GM21717 (cell line): ENCODE results near the gene NEDD8.
"Not testable (repeated sequence)": the region's sequence is repeated elsewhere in the genome, so short reads cannot be mapped to it uniquely, and the experiment has no call there.

Experiments
- ATAC-seq: cut with Tn5 transposase; IDR thresholded peaks from one replicate; pipeline ENCODE4 v1.9.1; 2021; ENCODE audit warnings: mild to moderate bottlenecking, moderate library complexity; ENCODE audit not compliant: unreplicated experiment

NEDD8 gene

DNA sequence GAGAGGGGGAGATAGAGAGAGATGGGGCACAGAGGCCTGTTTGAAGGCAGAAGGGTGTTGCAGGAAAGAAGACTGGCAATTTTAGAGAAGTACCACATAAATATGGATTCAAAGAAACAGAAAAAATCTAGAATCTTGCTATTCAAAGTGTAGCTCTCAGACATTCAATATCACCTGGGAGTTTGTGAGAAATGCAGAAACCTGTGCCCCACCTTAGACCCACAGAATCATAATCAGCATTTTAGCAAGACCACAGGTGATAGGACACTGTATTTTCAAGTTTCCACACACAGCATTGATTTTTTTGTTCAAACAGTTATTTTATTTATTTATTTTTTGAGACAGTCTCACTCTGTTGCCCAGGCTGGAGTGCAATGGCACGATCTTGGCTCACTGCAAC, 3.3 kb downstream of the NEDD8 start:
- no peak for ATAC-seq

DNA sequence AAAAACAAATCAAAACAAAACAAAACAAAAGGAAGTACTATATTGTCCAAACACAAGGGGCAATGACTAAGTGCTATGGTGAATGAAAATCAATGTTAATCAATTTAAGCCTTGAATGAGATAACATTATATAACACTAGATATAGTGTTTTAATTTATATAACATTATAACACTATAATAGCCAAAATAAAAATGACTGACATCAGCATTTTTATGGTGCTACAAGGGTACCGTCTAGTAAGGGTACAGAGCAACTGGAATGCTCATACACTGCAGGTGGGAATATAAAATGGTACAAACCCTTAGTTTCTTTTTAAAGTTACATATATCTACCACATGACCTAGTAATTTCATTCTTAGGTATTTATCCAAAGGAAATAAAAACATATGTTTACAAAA, 5.7 kb downstream of the NEDD8 start:
- no peak for ATAC-seq

DNA sequence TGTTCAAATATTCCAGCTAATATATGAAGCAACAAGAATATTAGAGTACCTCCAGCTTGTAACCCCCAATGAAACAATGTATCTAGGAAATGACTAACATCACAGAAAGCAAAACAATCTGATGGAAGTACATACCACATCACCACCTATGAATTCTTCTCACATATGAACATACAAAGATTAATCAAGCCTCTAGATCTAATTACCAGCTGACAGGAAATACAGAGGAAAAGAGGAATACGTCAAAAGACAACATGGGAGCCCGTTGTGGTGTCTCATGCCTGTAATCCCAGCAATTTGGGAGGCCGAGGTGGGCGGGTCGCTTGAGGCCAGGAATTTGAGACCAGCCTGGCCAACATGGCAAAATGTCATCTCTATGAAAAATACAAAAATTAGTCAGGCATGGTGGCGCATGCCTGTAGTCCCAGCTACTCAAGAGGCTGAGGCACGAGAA, 7.5 kb downstream of the NEDD8 start:
- ATAC-seq, result no peak

DNA sequence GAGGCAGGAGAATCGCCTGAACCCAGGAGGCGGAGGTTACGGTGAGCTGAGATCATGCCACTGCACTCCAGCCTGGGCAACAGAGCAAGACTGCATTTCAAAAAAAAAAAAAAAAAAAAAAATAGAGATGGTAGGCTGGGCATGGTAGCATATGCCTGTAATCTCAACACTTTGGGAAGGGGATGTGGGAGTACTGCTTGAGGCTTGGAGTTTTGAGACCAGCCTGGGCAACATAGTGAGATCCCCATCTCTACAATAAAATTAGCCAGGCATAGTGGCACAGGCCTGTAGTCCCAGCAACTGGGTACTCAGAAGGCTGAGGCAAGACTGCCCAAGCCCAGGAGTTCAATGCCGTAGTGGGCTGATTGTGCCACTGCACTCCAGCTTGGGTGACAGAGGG, 9.2 kb downstream of the NEDD8 start:
- ATAC-seq, result not testable (repeated sequence)

DNA sequence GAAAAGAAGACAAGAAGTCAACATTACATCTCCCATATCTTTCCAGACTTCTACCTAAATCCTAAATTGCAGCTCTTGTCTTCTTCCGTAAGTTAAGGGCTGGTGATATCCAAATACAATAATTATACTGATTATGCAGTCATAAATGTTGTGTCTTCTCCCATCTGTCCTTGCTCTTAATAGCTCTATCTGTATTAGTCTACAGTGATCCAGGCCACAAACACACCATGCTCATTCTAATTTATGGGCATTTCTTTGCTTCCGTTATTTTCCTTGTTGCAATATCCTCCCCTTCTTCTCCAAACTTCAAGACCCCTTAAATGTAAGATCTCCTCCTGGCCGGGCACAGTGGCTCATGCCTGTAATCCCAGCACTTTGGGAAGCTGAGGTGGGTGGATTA, 12.6 kb downstream of the NEDD8 start:
- no peak for ATAC-seq

DNA sequence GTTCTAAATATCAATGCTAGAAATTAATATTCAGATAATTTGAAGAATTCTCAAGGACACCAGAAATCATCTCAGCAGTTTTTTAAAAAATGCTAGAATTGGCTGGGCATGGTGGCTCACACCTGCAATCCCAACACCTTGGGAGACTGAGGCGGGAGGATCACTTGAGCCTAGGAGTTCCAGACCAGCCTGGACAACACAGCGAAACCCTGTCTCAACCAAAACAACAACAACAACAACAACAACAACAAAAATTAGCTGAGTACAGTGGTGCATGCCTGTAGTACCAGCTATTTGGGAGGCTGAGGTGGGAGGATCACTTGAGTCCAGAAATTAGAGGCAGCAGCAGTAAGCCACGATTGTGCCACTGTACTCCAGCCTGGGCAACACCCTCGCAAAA, 13.1 kb downstream of the NEDD8 start:
- ATAC-seq, result no peak

DNA sequence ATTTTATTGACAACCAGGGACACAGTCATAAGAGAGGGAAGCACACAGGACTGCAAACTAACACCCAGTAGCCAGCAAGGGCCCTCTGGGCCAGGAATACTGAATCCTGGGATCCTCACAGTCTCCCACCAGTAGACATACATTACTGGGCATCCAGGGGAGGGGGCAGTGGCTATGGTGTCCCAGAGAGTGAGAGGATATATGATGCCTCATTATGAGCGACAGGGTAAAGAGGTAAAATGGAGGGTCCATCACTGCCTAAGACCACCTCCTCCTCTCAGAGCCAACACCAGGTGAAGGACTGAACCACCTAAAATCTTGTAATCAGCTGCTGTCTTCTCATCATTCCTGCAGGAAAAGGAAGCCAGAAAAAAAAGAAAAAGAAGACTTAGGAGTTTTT, 15.3 kb downstream of the NEDD8 start:
- ATAC-seq, result not testable (repeated sequence)

DNA sequence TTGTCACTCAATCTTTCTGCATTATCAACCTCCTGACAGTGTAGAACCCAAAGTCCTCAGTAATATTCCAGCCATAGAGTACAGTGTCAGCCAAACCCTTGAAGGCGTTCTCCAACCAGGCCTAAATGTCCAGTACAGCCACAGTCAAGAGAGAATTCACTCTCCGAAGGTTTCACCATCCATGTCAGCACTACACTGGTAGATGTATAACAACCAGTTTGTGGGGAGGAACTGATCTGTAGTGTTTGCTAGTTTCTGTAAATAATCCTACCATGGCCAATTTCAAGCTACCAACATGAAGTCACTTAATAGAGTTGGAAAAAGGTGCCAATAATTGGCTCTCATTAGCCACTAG, 15.8 kb downstream of the NEDD8 start:
- no peak for ATAC-seq

DNA sequence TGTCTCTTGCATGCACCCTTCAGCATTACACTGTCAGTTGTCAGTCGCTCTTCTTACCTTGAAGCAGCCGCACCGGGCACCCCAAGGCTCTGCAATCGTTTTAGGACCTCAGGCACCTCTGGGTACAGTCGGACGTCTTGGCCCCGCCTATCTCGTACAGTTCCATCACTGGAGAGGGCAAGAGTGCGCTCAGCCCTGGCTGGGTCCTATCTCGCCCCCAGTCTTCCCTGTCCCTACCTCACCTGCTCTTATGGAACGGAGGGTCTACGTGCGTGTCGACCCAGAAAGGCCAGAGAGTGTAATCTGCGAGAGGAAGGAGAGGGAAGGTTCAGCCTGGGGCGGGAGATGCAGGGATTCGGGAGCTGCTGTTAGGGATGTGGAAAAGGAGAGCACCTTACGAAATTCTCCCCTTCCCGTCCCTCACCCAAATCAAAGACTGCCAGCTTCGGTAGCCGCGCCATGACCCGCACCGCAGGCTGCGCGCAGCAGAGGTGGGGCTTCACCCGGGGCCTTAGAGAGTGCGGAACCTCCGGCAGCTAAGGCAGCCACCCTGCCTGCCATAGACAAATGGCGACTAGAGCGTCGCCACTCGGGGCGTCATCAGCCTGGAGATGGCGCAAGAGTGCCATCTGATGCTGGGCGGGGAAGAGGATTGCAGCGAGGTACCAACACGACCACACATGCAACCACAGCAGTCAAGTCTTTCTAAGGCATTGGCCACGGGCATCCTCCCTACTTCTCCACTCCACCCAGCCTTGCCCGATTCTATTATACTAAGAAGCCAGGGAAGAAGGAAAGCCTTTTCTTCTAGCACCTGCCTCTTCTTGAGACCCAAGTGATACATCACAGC, 16.4 kb downstream of the NEDD8 start, which contains the start of gene MDP1:
Gene MDP1, minus strand, starts transcription at position 572 of the 850 bp plus-strand sequence. Its CDS starts 111 bp downstream, at position 461.
- ATAC-seq, result peak; percentile 60

DNA sequence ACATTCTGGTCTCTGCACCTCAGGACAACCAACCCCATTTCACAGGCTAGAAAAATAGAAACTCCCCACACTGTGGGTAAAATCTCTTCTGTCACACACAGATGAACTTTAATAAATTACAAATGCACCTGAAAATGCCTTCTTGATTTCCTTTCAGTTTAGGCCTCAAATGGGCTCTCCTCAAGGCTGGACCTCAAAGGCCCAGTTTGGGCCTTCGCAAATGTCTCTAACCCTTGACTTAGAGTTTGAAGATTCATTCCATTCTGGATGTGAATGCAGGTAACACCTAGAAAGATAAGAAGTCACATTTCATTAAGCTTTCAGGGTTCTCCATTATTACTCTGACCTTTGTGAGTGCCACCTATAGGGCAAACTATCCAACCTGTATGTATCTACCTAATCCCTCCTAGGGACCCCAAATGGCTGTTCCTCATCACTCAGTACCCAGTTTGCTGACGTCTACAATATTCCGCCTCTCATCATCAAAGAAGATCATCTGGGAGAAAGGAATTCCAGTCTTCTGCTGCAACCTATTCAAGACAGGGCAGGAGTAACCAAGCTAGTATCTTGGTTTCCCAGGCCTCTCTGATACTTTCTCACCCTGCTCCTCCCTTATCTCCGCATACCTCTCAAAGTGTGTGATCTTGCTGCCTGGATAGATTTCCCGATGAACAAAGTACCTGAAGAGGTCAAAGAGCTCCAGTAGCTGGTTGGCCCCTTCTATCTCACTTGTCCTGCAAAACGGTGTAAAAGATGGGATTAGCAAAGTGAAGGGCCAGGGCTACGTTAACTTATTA, 18.1 kb downstream of the NEDD8 start:
- no peak for ATAC-seq

DNA sequence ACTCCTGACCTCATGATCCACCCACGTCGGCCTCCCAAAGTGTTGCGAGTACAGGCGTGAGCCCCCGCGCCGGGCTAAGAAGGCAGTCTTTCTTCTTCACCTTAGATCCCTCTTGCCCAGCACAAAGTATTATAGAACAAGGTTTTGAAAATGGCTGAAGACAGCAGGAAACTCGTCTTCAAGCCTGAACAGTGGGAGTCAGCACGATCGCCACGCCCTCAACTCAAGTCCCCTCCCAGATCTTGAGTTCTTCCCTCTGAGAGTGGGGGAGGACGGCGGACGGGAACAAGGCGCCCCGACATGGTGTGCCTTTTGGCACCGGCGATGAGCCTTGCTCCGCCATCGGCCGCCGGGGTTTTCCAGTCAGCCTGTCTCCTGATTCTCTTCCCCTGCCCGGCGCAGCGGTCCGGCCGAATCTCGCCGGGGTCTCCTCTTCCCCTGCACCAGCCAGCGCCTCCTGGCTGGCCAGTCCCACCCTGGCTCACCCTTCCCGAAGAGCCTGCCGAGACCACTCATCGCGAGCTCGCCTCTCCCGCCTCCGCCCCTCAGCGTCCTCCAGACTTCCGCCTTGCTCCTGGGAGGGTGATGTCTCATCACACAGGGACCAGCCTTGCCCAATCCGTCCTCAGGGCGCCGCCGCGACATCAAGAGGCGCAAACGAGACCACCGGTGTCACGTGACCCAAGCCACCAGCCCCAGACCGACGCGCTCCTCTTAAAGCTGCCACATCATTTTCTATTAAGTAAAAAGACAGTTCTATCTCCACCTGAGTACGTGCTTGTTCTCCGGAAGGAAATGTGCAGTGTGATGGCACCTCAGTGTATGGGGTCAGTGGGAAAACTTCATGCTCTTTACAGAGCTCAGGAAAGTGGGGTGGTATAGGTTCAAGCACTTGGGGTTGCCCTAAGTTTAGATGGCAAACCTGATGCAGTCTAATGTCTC, 19.0 kb downstream of the NEDD8 start, which contains the start of gene CHMP4A:
Gene CHMP4A, minus strand, starts transcription at position 565 of the 942 bp plus-strand sequence. Its CDS starts 49 bp downstream, at position 516.
- ATAC-seq, result peak; percentile 82

DNA sequence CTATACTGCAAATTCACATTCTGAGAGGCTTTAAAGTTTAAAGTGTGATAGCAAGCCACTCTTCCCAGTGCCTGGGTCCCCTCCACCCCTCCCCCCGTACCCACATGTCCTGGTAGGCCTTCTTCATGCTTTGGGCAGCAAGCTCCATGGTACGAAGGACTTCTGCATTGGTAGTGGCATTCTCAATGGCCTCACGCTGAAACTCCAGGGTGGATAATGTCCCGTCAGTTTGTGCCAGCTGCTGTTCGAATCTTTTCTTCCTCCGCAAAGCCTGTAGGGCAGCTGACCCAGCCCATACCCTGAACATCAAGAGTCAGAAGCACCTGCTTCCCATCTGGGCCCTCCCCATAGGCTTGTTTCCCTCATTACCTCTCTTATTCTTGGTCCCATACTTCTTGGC, 20.9 kb downstream of the NEDD8 start:
- no peak for ATAC-seq

DNA sequence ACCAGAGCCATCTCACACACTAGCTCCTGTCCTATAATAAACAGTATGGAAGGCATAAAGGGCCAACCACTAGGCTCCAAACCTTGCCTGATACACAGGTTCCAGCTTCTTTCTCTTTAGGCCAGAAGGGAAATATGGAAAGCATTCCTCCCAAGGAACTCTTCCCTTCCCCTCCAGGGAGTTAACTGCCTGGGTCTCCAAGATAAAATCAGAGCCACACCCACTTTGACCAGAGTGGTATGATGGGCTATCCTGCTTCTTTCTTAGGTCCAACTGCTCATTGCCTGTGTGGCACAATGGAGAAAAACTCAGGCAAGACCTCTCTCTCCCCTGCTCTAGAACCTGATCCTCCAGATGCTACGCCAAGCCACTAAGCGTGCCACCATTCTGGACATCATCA, 24.5 kb downstream of the NEDD8 start:
- ATAC-seq, result no peak

DNA sequence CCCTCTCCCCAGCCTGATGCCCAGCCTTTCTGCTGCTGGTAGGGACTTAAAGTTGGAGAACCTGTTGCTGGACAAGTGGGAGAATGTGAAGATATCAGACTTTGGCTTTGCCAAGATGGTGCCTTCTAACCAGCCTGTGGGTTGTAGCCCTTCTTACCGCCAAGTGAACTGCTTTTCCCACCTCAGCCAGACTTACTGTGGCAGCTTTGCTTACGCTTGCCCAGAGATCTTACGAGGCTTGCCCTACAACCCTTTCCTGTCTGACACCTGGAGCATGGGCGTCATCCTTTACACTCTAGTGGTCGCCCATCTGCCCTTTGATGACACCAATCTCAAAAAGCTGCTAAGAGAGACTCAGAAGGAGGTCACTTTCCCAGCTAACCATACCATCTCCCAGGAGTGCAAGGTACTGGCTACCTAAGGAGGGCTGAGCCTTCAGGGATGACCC, 25.0 kb downstream of the NEDD8 start:
- no peak for ATAC-seq

DNA sequence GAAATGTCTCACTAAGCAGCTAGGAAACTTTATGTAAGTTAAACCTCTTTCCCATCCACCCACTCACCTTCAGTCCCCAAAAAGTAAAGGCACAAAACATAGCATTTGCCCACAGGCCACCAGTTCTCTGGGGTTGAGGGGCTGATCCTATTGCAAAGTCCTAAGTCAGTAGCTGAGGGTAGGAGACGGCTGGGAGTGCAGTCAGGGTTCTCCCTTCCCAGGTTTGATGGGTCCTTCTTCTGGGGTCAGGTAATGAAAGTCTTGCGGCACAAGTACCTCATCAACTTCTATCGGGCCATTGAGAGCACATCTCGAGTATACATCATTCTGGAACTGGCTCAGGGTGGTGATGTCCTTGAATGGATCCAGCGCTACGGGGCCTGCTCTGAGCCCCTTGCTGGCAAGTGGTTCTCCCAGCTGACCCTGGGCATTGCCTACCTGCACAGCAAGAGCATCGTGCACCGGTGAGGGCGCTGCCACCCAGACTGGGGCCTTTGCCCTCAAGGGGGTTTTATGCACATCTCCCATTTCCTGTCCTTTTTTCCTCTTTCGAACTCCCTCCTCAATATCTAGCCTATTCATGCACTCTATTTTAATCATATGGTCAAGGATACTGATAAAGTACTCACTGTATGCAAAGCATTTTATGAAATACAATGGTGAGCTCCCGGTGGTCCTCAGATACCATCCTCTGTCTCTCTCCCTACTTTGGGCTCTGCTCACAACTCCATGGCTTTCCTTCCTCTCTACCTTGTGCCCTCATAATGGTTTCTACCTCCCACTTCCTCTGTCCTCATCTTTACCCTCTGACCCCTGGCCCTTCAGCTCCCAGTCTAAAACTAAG, 25.7 kb downstream of the NEDD8 start:
- no peak for ATAC-seq

DNA sequence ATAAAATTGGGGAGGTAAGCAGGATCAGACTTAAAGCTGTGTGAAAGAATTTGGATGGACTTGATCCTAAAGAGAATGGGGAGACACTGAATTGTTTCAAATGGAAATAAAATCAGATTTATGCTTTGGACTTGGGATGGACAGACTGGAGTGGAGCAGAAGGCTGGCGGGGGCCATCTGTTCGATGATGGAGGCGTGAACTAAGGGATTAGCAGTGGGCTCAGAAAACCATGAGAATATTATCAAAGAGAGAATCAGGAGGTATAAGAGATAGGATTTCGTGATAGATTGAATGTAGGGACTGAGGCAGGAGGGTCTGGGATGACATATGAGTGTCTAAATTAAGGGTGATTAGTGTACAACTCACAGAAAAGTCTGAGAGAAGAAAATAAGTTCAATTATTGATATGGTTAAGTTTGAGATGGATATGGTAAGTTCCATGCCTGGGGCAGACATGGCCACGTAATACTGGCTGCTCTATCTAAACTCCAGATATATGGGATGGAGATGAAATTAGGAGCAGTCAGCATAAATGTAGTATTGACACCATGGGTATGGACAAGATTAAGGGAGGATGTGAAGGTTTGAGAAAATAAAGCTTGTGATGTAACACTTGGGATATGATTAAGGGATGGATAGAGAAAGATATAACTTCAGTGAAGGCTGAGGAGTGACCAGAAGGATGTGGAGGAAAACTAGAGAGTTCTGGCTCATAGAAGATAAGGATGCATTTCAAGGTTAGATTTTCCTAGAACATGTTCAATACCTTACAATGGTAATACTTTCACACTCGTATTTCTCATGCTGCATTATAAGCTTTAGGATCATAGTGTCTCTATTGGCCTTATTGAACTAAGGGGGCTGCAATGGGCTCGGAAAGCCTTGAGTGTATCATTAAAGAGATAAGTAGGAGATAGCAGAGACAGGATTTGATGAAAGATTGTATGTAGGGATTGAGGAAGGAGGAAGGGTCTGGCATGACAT, 27.7 kb downstream of the NEDD8 start:
- no peak for ATAC-seq

DNA sequence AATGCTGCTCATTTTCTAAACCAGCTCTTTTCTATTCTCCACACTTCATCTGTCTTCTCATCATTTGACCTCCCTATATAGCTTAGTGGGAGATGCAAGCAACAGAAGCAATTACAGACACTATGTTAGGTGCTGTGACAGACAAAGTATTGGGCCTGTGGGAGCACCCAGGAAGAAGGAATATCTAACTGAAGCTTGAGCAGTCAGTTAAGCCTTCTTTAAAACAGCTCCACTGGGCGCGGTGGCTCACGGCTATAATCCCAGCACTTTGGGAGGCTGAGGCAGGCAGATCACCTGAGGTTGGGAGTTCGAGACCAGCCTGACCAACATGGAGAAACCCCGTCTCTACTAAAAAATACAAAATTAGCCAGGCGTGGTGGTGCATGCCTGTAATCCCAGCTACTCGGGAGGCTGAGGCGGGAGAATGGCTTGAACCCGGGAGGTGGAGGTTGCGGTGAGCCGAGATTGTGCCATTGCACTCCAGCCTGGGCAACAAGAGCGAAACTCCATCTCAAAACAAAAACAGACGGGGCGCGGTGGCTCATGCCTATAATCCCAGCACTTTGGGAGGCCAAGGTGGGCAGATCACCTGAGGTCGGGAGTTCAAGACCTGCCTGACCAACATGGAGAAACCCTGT, 28.8 kb downstream of the NEDD8 start:
- ATAC-seq, result not testable (repeated sequence)

DNA sequence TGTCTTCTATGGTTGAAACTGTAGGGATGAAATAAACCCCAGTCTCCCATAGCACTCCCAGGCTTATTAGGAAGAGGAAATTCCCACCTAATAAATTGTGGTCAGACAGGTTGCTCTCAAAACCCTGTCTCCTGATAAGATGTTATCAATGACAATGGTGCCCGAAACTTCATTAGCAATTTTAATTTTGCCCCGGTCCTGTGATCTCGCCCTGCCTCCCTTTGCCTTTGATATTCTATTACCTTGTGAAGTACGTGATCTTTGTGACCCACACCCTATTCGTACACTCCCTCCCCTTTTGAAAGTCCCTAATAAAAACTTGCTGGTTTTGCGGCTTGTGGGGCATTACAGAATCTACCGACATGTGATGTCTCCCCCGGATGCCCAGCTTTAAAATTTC, 29.6 kb downstream of the NEDD8 start:
- ATAC-seq, result not testable (repeated sequence)
